GM12878 (cell line): Measurements from ENCODE around the gene CCDC57. TPM values are rescaled to one million over a fixed set of nuclear protein-coding genes. Genes with fewer than 3 reads are reported as not detected.
"Not testable (repeated sequence)": the region's sequence is repeated elsewhere in the genome, so short reads cannot be mapped to it uniquely, and the experiment has no call there.

Experiments
- ATAC-seq: fragments of 200-7000 bp; cut with Tn5 transposase; 3 replicates; pipeline ENCODE4 v1.9.1; 2020; ENCODE audit warnings: mild to moderate bottlenecking, moderate library complexity
- BruUV-seq: library from RNA; stranded (reverse); fragments of 400-500 nt; replicated peaks from 2 replicates; lab custom pipeline; 2021; lab: Mats Ljungman, UMichigan
- CTCF ChIA-PET: fragments of 300-600 bp; sonication (Branson Sonifier 250); formaldehyde crosslinking; extraction: SDS; loops from one replicate; lab custom pipeline; 2021; ENCODE audit warnings: inconsistent platforms; lab: Yijun Ruan, JAX
- POLR2A ChIA-PET: fragments of 350-600 bp; formaldehyde crosslinking; extraction: SDS; loops from one replicate; lab custom pipeline; 2021; ENCODE audit warnings: inconsistent platforms; lab: Charles Lee
- RAD21 ChIA-PET: fragments of 300-600 bp; sonication (Branson Sonifier 250); formaldehyde crosslinking; loops from one replicate; lab custom pipeline; 2023; ENCODE audit warnings: antibody characterized with exemption; ENCODE audit not compliant: unreplicated experiment; lab: Charles Lee
- SMC1A ChIA-PET: fragments of 300-600 bp; sonication (Branson Sonifier 250); formaldehyde crosslinking; loops from one replicate; lab custom pipeline; 2023; ENCODE audit not compliant: unreplicated experiment, uncharacterized antibody; lab: Charles Lee
- DNase-seq: peaks from one replicate; pipeline ENCODE4 v3.0.0-alpha.2; 2011; ENCODE audit warnings: low read depth, low spot score
- FAIRE-seq: peaks from 3 replicates; lab custom pipeline; 2011; peaks lifted over from hg19 to GRCh38; lab: Jason Lieb, UNC
- H2AFZ ChIP-seq: 2 replicates; pipeline ENCODE4 v1.6.0; 2011; ENCODE audit warnings: low read depth, low read length, control low read depth; ENCODE audit not compliant: control insufficient read depth
- H3K27ac ChIP-seq: 2 replicates; pipeline ENCODE4 v1.5.1; 2011; ENCODE audit warnings: control low read depth; ENCODE audit not compliant: control insufficient read depth, insufficient read depth
- H3K27me3 ChIP-seq, 2 experiments: replicated peaks in 1 of 2; 2 replicates each; pipeline versions ENCODE4 v1.6.0 to v1.6.1; 2011; ENCODE audit warnings: low read length in 1 of 2; ENCODE audit not compliant: control insufficient read depth in 2 of 2, insufficient read depth in 2 of 2
- H3K36me3 ChIP-seq, 2 experiments: 2 replicates each; pipeline ENCODE4 v1.5.1; 2011; ENCODE audit warnings: low read length in 1 of 2; ENCODE audit not compliant: control insufficient read depth in 2 of 2, insufficient read depth in 2 of 2
- H3K4me1 ChIP-seq: 2 replicates; pipeline ENCODE4 v1.6.1; 2011; ENCODE audit warnings: mild to moderate bottlenecking, low read length, moderate library complexity, mixed read lengths; ENCODE audit not compliant: control insufficient read depth, insufficient read depth
- H3K4me2 ChIP-seq: 2 replicates; pipeline ENCODE4 v1.6.0; 2011; ENCODE audit warnings: control low read depth; ENCODE audit not compliant: control insufficient read depth, insufficient read depth
- H3K4me3 ChIP-seq: fragments of 200-600 bp; sonication (generic); 2 replicates; pipeline ENCODE4 v1.5.1; 2016
- H3K79me2 ChIP-seq: 2 replicates; pipeline ENCODE4 v1.6.0; 2011; ENCODE audit warnings: low read length; ENCODE audit not compliant: control insufficient read depth, insufficient read depth
- H3K9ac ChIP-seq: 2 replicates; pipeline ENCODE4 v1.8.0; 2011; ENCODE audit warnings: low read length, control low read depth, mixed read lengths; ENCODE audit not compliant: control insufficient read depth, insufficient read depth
- H3K9me3 ChIP-seq: replicated peaks from 3 replicates; pipeline ENCODE4 v1.5.1; 2011; ENCODE audit warnings: mild to moderate bottlenecking, low read length; ENCODE audit not compliant: control insufficient read depth, insufficient read depth
- H4K20me1 ChIP-seq: 2 replicates; pipeline ENCODE4 v1.6.0; 2011; ENCODE audit not compliant: control insufficient read depth, insufficient read depth
- CBFB ChIP-seq: IDR thresholded peaks from 2 replicates; pipeline ENCODE4 v1.6.1; 2016; ENCODE audit warnings: antibody characterized with exemption, low read depth
- CHD4 ChIP-seq: fragments of 200-600 bp; sonication (generic); IDR thresholded peaks from 2 replicates; pipeline ENCODE4 v1.6.1; 2016; ENCODE audit warnings: mild to moderate bottlenecking
- EED ChIP-seq: sonication (generic); IDR thresholded peaks from 2 replicates; pipeline ENCODE4 v1.6.1; 2016; ENCODE audit warnings: antibody characterized with exemption, low read depth
- EZH2 ChIP-seq: IDR thresholded peaks from 2 replicates; pipeline ENCODE4 v1.6.1; 2012; ENCODE audit warnings: low read depth, mild to moderate bottlenecking, control low read depth, inconsistent platforms, low read length, borderline replicate concordance; ENCODE audit not compliant: control insufficient read depth
- NFYA ChIP-seq: IDR thresholded peaks from 2 replicates; pipeline ENCODE4 v1.6.1; 2011; ENCODE audit warnings: low read depth, mild to moderate bottlenecking, low read length, improper control_type of control experiment, borderline replicate concordance
- SPI1 ChIP-seq: IDR thresholded peaks from 2 replicates; pipeline ENCODE4 v1.6.1; 2011; ENCODE audit warnings: low read depth, mild to moderate bottlenecking, low read length, moderate library complexity, borderline replicate concordance; ENCODE audit not compliant: insufficient read depth
- TCF12 ChIP-seq: IDR thresholded peaks from 2 replicates; pipeline ENCODE4 v1.6.1; 2011; ENCODE audit warnings: low read depth, mild to moderate bottlenecking, low read length
- ZNF207 ChIP-seq: fragments of 450-650 bp; IDR thresholded peaks from 2 replicates; pipeline ENCODE4 v1.6.1; 2014; ENCODE audit warnings: antibody characterized with exemption, mild to moderate bottlenecking, borderline replicate concordance
- ZNF274 ChIP-seq: IDR thresholded peaks from one replicate; pipeline ENCODE4 v1.8.0; 2011; ENCODE audit not compliant: insufficient read length, insufficient read depth
- WGBS: methylation state at CpG from one replicate; pipeline ENCODE4 v1.1.6; 2016; ENCODE audit warnings: low lambda C conversion rate; ENCODE audit not compliant: insufficient replicate concordance, insufficient coverage; ENCODE audit errors: missing lambda C conversion rate; 5-methylcytosine and 5-hydroxymethylcytosine counted together
- in situ Hi-C: fragments of 300-500 bp; cut with MboI; formaldehyde crosslinking; loops from 9 replicates; pipeline ENCODE4 v1.14.3; 2018; ENCODE audit warnings: mixed read lengths
- intact Hi-C: fragments of 100-400 bp; cut with micrococcal nuclease; formaldehyde crosslinking; loops from one replicate; pipeline ENCODE4 v1.14.2; 2022; ENCODE audit not compliant: unreplicated experiment
- polyA plus RNA-seq, 11 experiments: library from polyadenylated mRNA; depleted of rRNA in 4 of 11; unstranded in 6 of 11; stranded (reverse) in 5 of 11; fragments of >200 nt; fragmentation: Nextera tagmentation in 4 of 11; fragmentation: Illumina TruSeq in 1 of 11; extraction: Ambion mirVana in 4 of 11; extraction: Trizol in 1 of 11; gene quantifications; 1 replicate in 1 of 11; 2 replicates in 10 of 11; pipeline versions ENCODE4 v1.2.1 to v1.2.3, GENCODE V29; 2011 to 2016; ENCODE audit warnings: inconsistent platforms in 2 of 11, missing spikeins in 2 of 11, low read depth in 1 of 11
- total RNA-seq, 4 experiments: library from RNA; depleted of rRNA in 3 of 4; stranded (reverse); fragments of >200 nt in 3 of 4; fragmentation: Illumina TruSeq in 1 of 4; extraction: Trizol in 1 of 4; gene quantifications; 2 replicates each; pipeline versions ENCODE4 v1.2.1 to v1.2.3, GENCODE V29; 2013 to 2021

CCDC57 gene
- total and polyA plus RNA-seq, 10 of the 15 experiments (the other 5 are each of a cell fraction or from before 2014, with no cell fraction given), result 5.4 to 123 (median 45.8) TPM

GRCh38 chr17:82193050-82193449 lies 19.6 kb downstream of the CCDC57 start:
- H3K9me3 ChIP-seq, H2AFZ ChIP-seq, H3K27ac ChIP-seq, POLR2A ChIA-PET, H3K9ac ChIP-seq, H3K27me3 ChIP-seq, H3K4me2 ChIP-seq, DNase-seq, in situ Hi-C loops, FAIRE-seq, H3K4me3 ChIP-seq, SMC1A ChIA-PET, CTCF ChIA-PET, H3K4me1 ChIP-seq, RAD21 ChIA-PET, intact Hi-C loops, ATAC-seq, H3K79me2 ChIP-seq, H3K36me3 ChIP-seq, BruUV-seq, H4K20me1 ChIP-seq: not testable (repeated sequence)
- 88% methylated on average over 6 of the region's 6 CpGs for WGBS

GRCh38 chr17:82188001-82188961 lies 24.4 kb downstream of the CCDC57 start:
- ATAC-seq (no peak), DNase-seq (no peak), FAIRE-seq (no peak)
- no peak overlapping the region for H3K4me3 ChIP-seq
- no TSS peak for BruUV-seq
- no peak for TF ChIP-seq CHD4
- TF ChIP-seq ZNF207, result no peak
- TF ChIP-seq ZNF274, result no peak
- TF ChIP-seq CBFB, result no peak
- TF ChIP-seq EZH2, result no peak
- TF ChIP-seq TCF12, result no peak
- no peak for TF ChIP-seq SPI1
- no peak for TF ChIP-seq NFYA
- no peak for TF ChIP-seq EED
- ChIA-PET CTCF (interaction anchor here (0.7 kb wide), 1 partner anchor 10 kb away, joined by 3 read pairs; no protein-coding TSS in a partner anchor), POLR2A (no interaction called here), RAD21 (no interaction called here), SMC1A (no interaction called here)
- no peaks in the 10 kb centered on the region for H3K9me3 ChIP-seq
- H3K27ac ChIP-seq, result no peak overlapping the region
- H3K79me2 ChIP-seq, result no peaks in the 10 kb centered on the region
- H3K9ac ChIP-seq, result no peak overlapping the region
- H3K27me3 ChIP-seq, result no peaks in the 10 kb centered on the region
- no peaks in the 10 kb centered on the region for H3K4me1 ChIP-seq
- no peak overlapping the region for H2AFZ ChIP-seq
- H3K36me3 ChIP-seq, result no peaks in the 10 kb centered on the region; a peak in 1 of 4 replicates
- in situ Hi-C loops, result no loop called here
- no peak overlapping the region for H3K4me2 ChIP-seq
- no peaks in the 10 kb centered on the region for H4K20me1 ChIP-seq
- intact Hi-C loops, result no loop called here
- WGBS, result 87% methylated on average over 26 of the region's 26 CpGs
